Glutamatergic neuron (in vitro differentiated cells): ENCODE results near the gene ZNF717. TPM values are rescaled to one million over a fixed set of nuclear protein-coding genes. Genes with fewer than 3 reads are reported as not detected.
"Not testable (repeated sequence)": the region's sequence is repeated elsewhere in the genome, so short reads cannot be mapped to it uniquely, and the experiment has no call there.

ENCODE experiments used
- DNase-seq: peaks from one replicate; pipeline ENCODE4 v3.0.0; 2022
- H3K27ac Mint-ChIP-seq: one replicate; pipeline ENCODE4 v1.8.0; 2020; ENCODE audit warnings: mild to moderate bottlenecking, mixed read lengths, inconsistent platforms; ENCODE audit not compliant: unreplicated experiment
- H3K27me3 Mint-ChIP-seq: one replicate; pipeline ENCODE4 v1.8.0; 2020; ENCODE audit warnings: mild to moderate bottlenecking, moderate library complexity, mixed read lengths, inconsistent platforms; ENCODE audit not compliant: unreplicated experiment
- H3K36me3 Mint-ChIP-seq: one replicate; pipeline ENCODE4 v1.8.0; 2020; ENCODE audit warnings: mild to moderate bottlenecking, mixed read lengths, inconsistent platforms; ENCODE audit not compliant: unreplicated experiment
- H3K4me1 Mint-ChIP-seq: one replicate; pipeline ENCODE4 v1.8.0; 2020; ENCODE audit warnings: mild to moderate bottlenecking, low read depth, mixed read lengths, inconsistent platforms; ENCODE audit not compliant: unreplicated experiment
- H3K4me3 Mint-ChIP-seq: one replicate; pipeline ENCODE4 v1.8.0; 2020; ENCODE audit warnings: mild to moderate bottlenecking, mixed read lengths, inconsistent platforms; ENCODE audit not compliant: unreplicated experiment
- H3K9me3 Mint-ChIP-seq: one replicate; pipeline ENCODE4 v1.8.0; 2020; ENCODE audit warnings: mild to moderate bottlenecking, moderate library complexity, mixed read lengths, inconsistent platforms; ENCODE audit not compliant: unreplicated experiment
- total RNA-seq: library from RNA; stranded (reverse); fragmentation: NEBNext Ultra II Directional; extraction: Animal tissue kit (Norgen Biotek cat#: 25700); gene quantifications from one replicate; pipeline ENCODE4 v1.2.1, GENCODE V29; 2021; ENCODE audit not compliant: unreplicated experiment
- TF ChIP-seq, protein P1 (sequence below): fragments of 200-600 bp; sonication (generic); IDR thresholded peaks from one replicate; pipeline ENCODE4 v1.5.0; 2021; ENCODE audit not compliant: partially characterized antibody, unreplicated experiment

Gene ZNF717
- total RNA-seq, 1 donor from 2014 or later, result 4.7 TPM

DNA sequence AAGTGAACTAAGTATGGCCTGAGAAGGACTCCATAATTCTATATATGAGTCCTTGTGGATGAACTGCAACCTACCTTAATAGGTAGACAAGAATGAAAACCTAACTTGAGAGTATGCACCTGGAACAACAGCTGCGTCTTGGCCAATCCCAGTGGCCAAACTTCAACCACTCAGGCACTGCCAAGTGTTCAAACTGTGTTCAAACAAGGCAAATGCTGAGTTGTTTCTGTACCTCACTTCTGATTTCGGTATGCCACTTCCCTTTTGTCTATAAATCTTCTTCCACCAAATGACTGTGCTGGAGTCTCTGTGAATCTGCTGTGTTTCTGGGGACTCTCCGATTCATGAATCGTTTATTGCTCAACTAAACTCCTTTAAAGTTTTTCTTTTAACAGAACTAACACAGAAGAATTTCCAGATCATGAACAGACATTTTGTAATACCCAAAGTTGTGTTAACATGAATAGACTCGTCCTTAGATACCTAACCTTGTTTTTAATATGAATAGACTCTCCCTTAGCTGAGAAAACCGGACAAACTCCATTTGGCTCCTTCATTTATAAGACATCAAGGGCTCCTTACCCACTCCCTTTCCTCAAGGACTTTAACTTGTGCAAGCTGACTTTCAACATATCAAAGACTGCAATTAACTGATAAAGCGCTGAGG is 4.1 kb downstream of the ZNF717 start:
- Mint-ChIP-seq H3K4me3 (no peak overlapping the region), H3K27me3 (peaks cover 3% of the 10 kb centered on the region), H3K4me1 (no peaks in the 10 kb centered on the region), H3K9me3 (peaks cover 5% of the 10 kb centered on the region), H3K36me3 (peaks cover 32% of the 10 kb centered on the region), H3K27ac (no peak overlapping the region)
- DNase-seq, result no peak
- TF ChIP-seq, protein P1, sequence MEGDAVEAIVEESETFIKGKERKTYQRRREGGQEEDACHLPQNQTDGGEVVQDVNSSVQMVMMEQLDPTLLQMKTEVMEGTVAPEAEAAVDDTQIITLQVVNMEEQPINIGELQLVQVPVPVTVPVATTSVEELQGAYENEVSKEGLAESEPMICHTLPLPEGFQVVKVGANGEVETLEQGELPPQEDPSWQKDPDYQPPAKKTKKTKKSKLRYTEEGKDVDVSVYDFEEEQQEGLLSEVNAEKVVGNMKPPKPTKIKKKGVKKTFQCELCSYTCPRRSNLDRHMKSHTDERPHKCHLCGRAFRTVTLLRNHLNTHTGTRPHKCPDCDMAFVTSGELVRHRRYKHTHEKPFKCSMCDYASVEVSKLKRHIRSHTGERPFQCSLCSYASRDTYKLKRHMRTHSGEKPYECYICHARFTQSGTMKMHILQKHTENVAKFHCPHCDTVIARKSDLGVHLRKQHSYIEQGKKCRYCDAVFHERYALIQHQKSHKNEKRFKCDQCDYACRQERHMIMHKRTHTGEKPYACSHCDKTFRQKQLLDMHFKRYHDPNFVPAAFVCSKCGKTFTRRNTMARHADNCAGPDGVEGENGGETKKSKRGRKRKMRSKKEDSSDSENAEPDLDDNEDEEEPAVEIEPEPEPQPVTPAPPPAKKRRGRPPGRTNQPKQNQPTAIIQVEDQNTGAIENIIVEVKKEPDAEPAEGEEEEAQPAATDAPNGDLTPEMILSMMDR, result no peak

DNA sequence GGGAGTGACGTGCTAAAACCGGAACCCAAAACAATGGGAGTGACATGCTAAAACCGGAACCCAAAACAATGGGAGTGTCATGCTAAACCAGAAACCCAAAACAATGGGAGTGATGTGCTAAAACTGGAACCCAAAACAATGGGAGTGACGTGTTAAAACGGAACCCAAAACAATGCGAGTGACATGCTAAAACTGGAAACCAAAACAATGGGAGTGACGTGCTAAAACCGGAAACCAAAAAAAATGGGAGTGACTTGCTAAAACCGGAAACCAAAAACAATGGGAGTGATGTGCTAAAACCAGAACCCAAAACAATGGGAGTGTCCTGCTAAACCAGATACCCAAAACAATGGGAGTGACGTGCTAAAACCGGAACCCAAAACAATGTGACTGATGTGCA is 7.6 kb downstream of the ZNF717 start:
- not testable (repeated sequence) for H3K4me1 Mint-ChIP-seq, H3K4me3 Mint-ChIP-seq, DNase-seq, H3K9me3 Mint-ChIP-seq, H3K27me3 Mint-ChIP-seq
- Mint-ChIP-seq H3K36me3 (peaks cover 28% of the 10 kb centered on the region), H3K27ac (peak overlapping the region; percentile 38)

GRCh38 chr3:75771631-75772030 is 13.7 kb downstream of the ZNF717 start:
- H3K27ac Mint-ChIP-seq, H3K36me3 Mint-ChIP-seq, H3K27me3 Mint-ChIP-seq, H3K9me3 Mint-ChIP-seq, H3K4me3 Mint-ChIP-seq, DNase-seq, H3K4me1 Mint-ChIP-seq: not testable (repeated sequence)

DNA sequence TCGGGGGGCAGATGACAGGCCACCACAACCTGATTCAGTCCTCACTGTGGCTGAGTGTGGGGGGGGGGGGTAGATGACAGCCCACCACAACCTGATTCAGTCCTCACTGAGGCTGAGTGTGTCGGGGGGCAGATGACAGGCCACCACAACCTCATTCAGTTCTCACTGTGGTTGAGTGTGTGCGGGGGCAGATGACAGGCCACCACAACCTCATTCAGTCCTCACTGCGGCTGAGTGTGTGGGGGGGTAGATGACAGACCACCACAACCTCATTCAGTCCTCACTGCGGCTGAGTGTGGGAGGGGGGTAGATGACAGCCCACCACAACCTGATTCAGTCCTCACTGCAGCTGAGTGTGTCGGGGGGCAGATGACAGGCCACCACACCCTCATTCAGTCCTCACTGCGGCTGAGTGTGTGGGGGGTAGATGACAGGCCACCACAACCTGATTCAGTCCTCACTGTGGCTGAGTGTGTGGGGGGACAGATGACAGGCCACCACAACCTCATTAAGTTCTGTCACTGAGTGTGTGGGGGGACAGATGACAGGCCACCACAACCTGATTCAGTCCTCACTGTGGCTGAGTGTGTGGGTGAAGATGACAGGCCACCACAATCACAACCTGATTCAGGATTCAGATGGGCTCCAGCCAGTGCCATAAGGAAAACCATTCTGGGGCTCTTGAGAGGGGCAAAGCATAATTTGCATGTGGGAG is 16.9 kb downstream of the ZNF717 start:
- Mint-ChIP-seq H3K36me3 (peaks cover 11% of the 10 kb centered on the region), H3K27me3 (peaks cover 1% of the 10 kb centered on the region), H3K4me3 (no peak overlapping the region), H3K27ac (no peak overlapping the region), H3K4me1 (no peaks in the 10 kb centered on the region), H3K9me3 (peaks cover 6% of the 10 kb centered on the region)
- TF ChIP-seq, protein P1, result no peak
- no peak for DNase-seq

- Mint-ChIP-seq H3K27me3 (no peaks in the 10 kb centered on the region), H3K27ac (no peak overlapping the region), H3K4me3 (no peak overlapping the region), H3K9me3 (peaks cover 14% of the 10 kb centered on the region), H3K36me3 (peaks cover 37% of the 10 kb centered on the region), H3K4me1 (no peaks in the 10 kb centered on the region)
- TF ChIP-seq, protein P1, result no peak
- DNase-seq, result no peak
Measured at GRCh38 chr3:75737831-75738493, 47.4 kb downstream of the ZNF717 start.

GRCh38 chr3:75727985-75728384 is 57.4 kb downstream of the ZNF717 start:
- TF ChIP-seq, protein P1, result no peak
- H3K9me3 Mint-ChIP-seq, result peaks cover 26% of the 10 kb centered on the region
- peaks cover 6% of the 10 kb centered on the region for H3K27me3 Mint-ChIP-seq
- no peak overlapping the region for H3K27ac Mint-ChIP-seq
- H3K4me3 Mint-ChIP-seq, result no peak overlapping the region
- H3K36me3 Mint-ChIP-seq, result peaks cover 52% of the 10 kb centered on the region
- H3K4me1 Mint-ChIP-seq, result no peaks in the 10 kb centered on the region
- no peak for DNase-seq
